GM23338 (cell line): ENCODE data around the gene TSC22D3. TPM values are rescaled to one million over a fixed set of nuclear protein-coding genes. Genes with fewer than 3 reads are reported as not detected.

Source experiments
- ATAC-seq: fragments of 200-7000 bp; cut with Tn5 transposase; 3 replicates; pipeline ENCODE4 v1.9.1; 2020
- DNase-seq: peaks from one replicate; pipeline ENCODE4 v3.0.0-alpha.2; 2015; ENCODE audit warnings: low spot score
- H2AFZ ChIP-seq: fragments of 200-600 bp; sonication (generic); 2 replicates; pipeline ENCODE4 v1.8.0; 2016; ENCODE audit warnings: antibody characterized with exemption, mild to moderate bottlenecking, moderate library complexity
- H3F3A ChIP-seq: fragments of 200-600 bp; sonication (generic); replicated peaks from 2 replicates; pipeline ENCODE4 v1.8.0; 2017; ENCODE audit warnings: antibody characterized with exemption, mixed run types, low read depth
- H3K27ac ChIP-seq: fragments of 200-600 bp; sonication (generic); 2 replicates; pipeline ENCODE4 v1.6.1; 2016; ENCODE audit warnings: low read depth
- H3K27me3 ChIP-seq: fragments of 200-600 bp; sonication (generic); 2 replicates; pipeline ENCODE4 v1.8.0; 2016; ENCODE audit warnings: mild to moderate bottlenecking, mixed run types, moderate library complexity; ENCODE audit not compliant: insufficient read depth
- H3K36me3 ChIP-seq: fragments of 200-600 bp; sonication (generic); 2 replicates; pipeline ENCODE4 v1.8.0; 2016; ENCODE audit warnings: mild to moderate bottlenecking; ENCODE audit not compliant: insufficient read depth
- H3K4me1 ChIP-seq: fragments of 200-600 bp; sonication (generic); 2 replicates; pipeline ENCODE4 v1.8.0; 2016; ENCODE audit warnings: mild to moderate bottlenecking, moderate library complexity; ENCODE audit not compliant: insufficient read depth
- H3K4me2 ChIP-seq: fragments of 200-600 bp; sonication (generic); 2 replicates; pipeline ENCODE4 v1.7.1; 2017; ENCODE audit warnings: mixed run types
- H3K4me3 ChIP-seq: fragments of 200-600 bp; sonication (generic); 2 replicates; pipeline ENCODE4 v1.6.1; 2016; ENCODE audit warnings: mixed run types
- H3K79me2 ChIP-seq: fragments of 200-600 bp; sonication (generic); replicated peaks from 2 replicates; pipeline ENCODE4 v1.8.0; 2017; ENCODE audit warnings: mild to moderate bottlenecking; ENCODE audit not compliant: insufficient read depth
- H3K9me2 ChIP-seq: fragments of 200-600 bp; sonication (generic); 2 replicates; pipeline ENCODE4 v1.8.0; 2017; ENCODE audit not compliant: insufficient read depth
- H4K20me1 ChIP-seq: fragments of 200-600 bp; sonication (generic); replicated peaks from 2 replicates; pipeline ENCODE4 v1.8.0; 2017; ENCODE audit warnings: mild to moderate bottlenecking; ENCODE audit not compliant: insufficient read depth
- H3K27ac Mint-ChIP-seq: 2 replicates; pipeline ENCODE4 v1.8.0; 2020; ENCODE audit warnings: inconsistent platforms, mild to moderate bottlenecking, moderate library complexity, mixed read lengths
- H3K27me3 Mint-ChIP-seq: 3 replicates; pipeline ENCODE4 v1.8.0; 2022; ENCODE audit warnings: low read depth, mild to moderate bottlenecking, moderate library complexity, mixed read lengths, inconsistent platforms; ENCODE audit not compliant: insufficient read depth, poor library complexity
- H3K36me3 Mint-ChIP-seq: 3 replicates; pipeline ENCODE4 v1.8.0; 2021; ENCODE audit warnings: low read depth, mild to moderate bottlenecking, inconsistent platforms, moderate library complexity, mixed read lengths
- H3K4me1 Mint-ChIP-seq: 3 replicates; pipeline ENCODE4 v1.8.0; 2020; ENCODE audit warnings: mild to moderate bottlenecking, inconsistent platforms, mixed read lengths
- H3K4me3 Mint-ChIP-seq: 3 replicates; pipeline ENCODE4 v1.8.0; 2021; ENCODE audit warnings: moderate library complexity, mild to moderate bottlenecking, inconsistent platforms, mixed read lengths
- H3K9me3 Mint-ChIP-seq: 3 replicates; pipeline ENCODE4 v1.8.0; 2020; ENCODE audit warnings: moderate library complexity, mild to moderate bottlenecking, inconsistent platforms, mixed read lengths
- CTCF ChIP-seq, 2 experiments: fragments of 200-600 bp in 1 of 2; sonication (generic) in 1 of 2; conservative IDR thresholded peaks; 2 replicates each; pipeline versions ENCODE4 v1.5.1 to v1.6.1; 2016 to 2017; ENCODE audit warnings: antibody characterized with exemption in 2 of 2, low read depth in 2 of 2, mild to moderate bottlenecking in 2 of 2, moderate library complexity in 1 of 2
- ETS1 ChIP-seq: IDR thresholded peaks from 2 replicates; pipeline ENCODE4 v1.6.1; 2016; ENCODE audit warnings: antibody characterized with exemption
- EZH2 ChIP-seq: fragments of 200-600 bp; sonication (generic); IDR thresholded peaks from one replicate; pipeline ENCODE4 v1.8.0; 2017; ENCODE audit warnings: antibody characterized with exemption, mild to moderate bottlenecking, low read depth; ENCODE audit not compliant: unreplicated experiment
- EZH2phosphoT487 ChIP-seq: fragments of 200-600 bp; sonication (generic); IDR thresholded peaks from one replicate; pipeline ENCODE4 v1.8.1; 2018; ENCODE audit warnings: antibody characterized with exemption; ENCODE audit not compliant: unreplicated experiment
- POLR2AphosphoS5 ChIP-seq: IDR thresholded peaks from 2 replicates; pipeline ENCODE4 v1.6.1; 2016; ENCODE audit warnings: antibody characterized with exemption, low read depth
- STAT1 ChIP-seq: IDR thresholded peaks from one replicate; pipeline ENCODE4 v1.6.1; 2016; ENCODE audit warnings: antibody characterized with exemption; ENCODE audit not compliant: unreplicated experiment
- ZNF114 ChIP-seq: fragments of 250-450 bp; sonication (Bioruptor Pico); IDR thresholded peaks from 2 replicates; pipeline ENCODE4 v1.5.0; 2020; ENCODE audit warnings: mild to moderate bottlenecking, moderate library complexity
- ZNF462 ChIP-seq: fragments of 250-450 bp; sonication (Bioruptor Pico); IDR thresholded peaks from 2 replicates; pipeline ENCODE4 v1.5.0; 2020; ENCODE audit warnings: mild to moderate bottlenecking, moderate library complexity
- polyA plus RNA-seq: library from polyadenylated mRNA; unstranded; fragments of >200 nt; fragmentation: Nextera tagmentation; extraction: Ambion mirVana; gene quantifications from 2 replicates; pipeline ENCODE4 v1.2.1, GENCODE V29; 2016
- total RNA-seq: library from RNA; depleted of rRNA; stranded (reverse); fragments of >200 nt; shearing (Covaris generic); gene quantifications from 2 replicates; pipeline ENCODE4 v1.2.3, GENCODE V29; 2014

TSC22D3 gene
- total and polyA plus RNA-seq, 2 experiments from 2014 or later = 12.6 to 20.0 TPM

- no peaks in the 10 kb centered on the region for H3F3A ChIP-seq
- no peaks in the 10 kb centered on the region for H3K27me3 ChIP-seq
- no peak overlapping the region for H3K27ac Mint-ChIP-seq
- H3K27me3 Mint-ChIP-seq = no peaks in the 10 kb centered on the region
- ATAC-seq (peak; percentile 36), DNase-seq (peak; percentile 38)
- H3K4me3 Mint-ChIP-seq = no peak overlapping the region
- H3K4me2 ChIP-seq = no peak overlapping the region; the same call in 1 of the 2 replicates
- H3K4me3 ChIP-seq = no peak overlapping the region
- no peak overlapping the region for H2AFZ ChIP-seq
- TF ChIP-seq POLR2AphosphoS5 (no peak), CTCF (conservative IDR thresholded peaks at IDR 0.05; ENCODE audit: low read depth in 2 of 2) (no peak), STAT1 (no peak)
- H3K4me1 Mint-ChIP-seq = peaks cover 22% of the 10 kb centered on the region
- no peaks in the 10 kb centered on the region for H3K9me2 ChIP-seq
- H3K4me1 ChIP-seq = peaks cover 13% of the 10 kb centered on the region; the same call in 1 of the 2 replicates
- no peaks in the 10 kb centered on the region for H3K79me2 ChIP-seq
- no peaks in the 10 kb centered on the region for H3K9me3 Mint-ChIP-seq
- no peaks in the 10 kb centered on the region for H3K36me3 ChIP-seq
- H3K36me3 Mint-ChIP-seq = no peaks in the 10 kb centered on the region
- no peak overlapping the region for H3K27ac ChIP-seq
- H4K20me1 ChIP-seq = no peaks in the 10 kb centered on the region
Measured at GRCh38 chrX:107736781-107737531, 38.6 kb downstream of the TSC22D3 start.

- Histone ChIP-seq H3K4me3 (no peak overlapping the region), H3K36me3 (no peaks in the 10 kb centered on the region), H3K9me2 (no peaks in the 10 kb centered on the region), H3K4me2 (no peak overlapping the region), H3F3A (no peaks in the 10 kb centered on the region), H3K79me2 (no peaks in the 10 kb centered on the region), H3K27ac (no peak overlapping the region), H2AFZ (no peak overlapping the region), H3K4me1 (peaks cover 29% of the 10 kb centered on the region), H4K20me1 (no peaks in the 10 kb centered on the region), H3K27me3 (no peaks in the 10 kb centered on the region)
- no peaks in the 10 kb centered on the region for H3K36me3 Mint-ChIP-seq
- ATAC-seq (no peak), DNase-seq (no peak)
- H3K27me3 Mint-ChIP-seq = peaks cover 2% of the 10 kb centered on the region
- H3K4me1 Mint-ChIP-seq = peaks cover 35% of the 10 kb centered on the region
- H3K27ac Mint-ChIP-seq = no peak overlapping the region
- no peaks in the 10 kb centered on the region for H3K9me3 Mint-ChIP-seq
- H3K4me3 Mint-ChIP-seq = no peak overlapping the region
- no peak for TF ChIP-seq EZH2
- no peak for TF ChIP-seq ETS1
- TF ChIP-seq EZH2phosphoT487 = no peak
- no peak for TF ChIP-seq ZNF462
- TF ChIP-seq POLR2AphosphoS5 = no peak
- no peak for TF ChIP-seq STAT1
- TF ChIP-seq ZNF114 (CRISPR knock-in tag) = no peak
Measured at GRCh38 chrX:107734646-107735045, 40.9 kb downstream of the TSC22D3 start.
